ENCODE results near the gene ZNF785. TPM values are rescaled to one million over a fixed set of nuclear protein-coding genes. Genes with fewer than 3 reads are reported as not detected.
"Not testable (repeated sequence)": the region's sequence is repeated elsewhere in the genome, so short reads cannot be mapped to it uniquely, and the experiment has no call there.

The ZNF785 gene
- total and polyA plus RNA-seq, 2 donors from 2014 or later: 6.3 to 18.5 TPM

DNA sequence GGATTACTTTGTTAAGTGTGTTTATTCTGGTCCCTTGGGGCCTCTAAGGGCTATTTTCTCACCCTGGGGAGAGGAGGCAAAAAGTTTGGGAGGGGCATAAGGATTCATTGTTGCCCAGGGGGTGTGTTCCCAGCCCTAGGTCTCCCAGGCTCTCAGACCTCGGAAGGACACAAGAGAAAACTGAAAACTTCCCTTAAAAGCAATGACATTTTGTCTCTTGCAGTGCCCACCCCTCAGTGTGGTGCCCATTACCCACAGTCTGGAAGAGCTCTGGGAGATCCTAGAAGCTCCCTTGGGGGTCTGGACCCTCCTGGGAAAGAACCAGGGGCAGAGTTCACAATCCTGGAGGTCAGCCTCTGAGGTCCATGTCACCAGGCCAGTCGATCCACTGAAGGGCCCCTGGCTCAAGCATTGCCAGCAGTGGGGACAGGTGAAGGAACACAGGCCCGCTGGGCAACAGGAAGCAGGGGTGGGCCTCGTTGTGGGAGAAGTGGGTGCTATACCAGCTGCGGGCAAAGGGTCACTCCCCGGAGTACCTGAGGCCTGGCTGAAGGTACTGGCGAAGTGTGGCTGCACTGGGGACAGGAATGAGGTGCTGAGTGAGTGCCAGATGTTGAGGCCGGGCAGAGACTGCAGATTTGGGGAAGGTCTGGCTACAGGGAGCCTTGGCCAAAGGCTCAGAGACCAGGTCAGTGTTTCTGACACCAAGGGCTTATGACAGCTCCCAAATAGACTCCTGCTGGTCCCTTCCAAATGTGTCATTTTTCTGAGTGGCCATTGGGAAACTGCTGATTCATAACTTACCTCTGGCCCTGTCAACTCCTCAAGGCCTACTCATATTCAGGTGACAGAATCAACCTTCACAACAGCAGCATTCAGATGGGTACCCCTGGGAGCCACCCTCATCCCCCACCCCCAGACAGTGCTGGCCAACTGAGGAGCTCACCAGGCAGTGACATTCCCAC lies 46.2 kb downstream of the ZNF785 start:
- Histone ChIP-seq H3K9me3 (ENCODE audit: control insufficient read depth in 2 of 3, insufficient read depth in 1 of 3, low read length in 3 of 3) (no peaks in the 10 kb centered on the region), H3K9ac (ENCODE audit: low read length in 3 of 3) (no peak overlapping the region), H3K36me3 (ENCODE audit: control insufficient read depth in 2 of 3, insufficient read depth in 3 of 3, low read length in 3 of 3) (no peaks in the 10 kb centered on the region), H3K4me1 (ENCODE audit: control insufficient read depth in 2 of 3, insufficient read depth in 2 of 3, low read depth in 1 of 3, low read length in 3 of 3) (peaks cover 0 to 11% (median 0%) of the 10 kb centered on the region in 3 donors), H3K4me3 (ENCODE audit: low read length in 3 of 3) (no peak overlapping the region), H3K27me3 (ENCODE audit: control insufficient read depth, insufficient read depth, low read length) (no peaks in the 10 kb centered on the region), H3K27ac (ENCODE audit: low read depth in 2 of 2, low read length in 2 of 2) (no peak overlapping the region)
- TF ChIP-seq CTCF (IDR thresholded peaks at IDR 0.05; ENCODE audit: borderline replicate concordance, extremely low read depth, insufficient read depth): no peak
- no peak for DNase-seq
- intact Hi-C loops (cut with DNase I): no loop called here
- FAIRE-seq: no peak

DNA sequence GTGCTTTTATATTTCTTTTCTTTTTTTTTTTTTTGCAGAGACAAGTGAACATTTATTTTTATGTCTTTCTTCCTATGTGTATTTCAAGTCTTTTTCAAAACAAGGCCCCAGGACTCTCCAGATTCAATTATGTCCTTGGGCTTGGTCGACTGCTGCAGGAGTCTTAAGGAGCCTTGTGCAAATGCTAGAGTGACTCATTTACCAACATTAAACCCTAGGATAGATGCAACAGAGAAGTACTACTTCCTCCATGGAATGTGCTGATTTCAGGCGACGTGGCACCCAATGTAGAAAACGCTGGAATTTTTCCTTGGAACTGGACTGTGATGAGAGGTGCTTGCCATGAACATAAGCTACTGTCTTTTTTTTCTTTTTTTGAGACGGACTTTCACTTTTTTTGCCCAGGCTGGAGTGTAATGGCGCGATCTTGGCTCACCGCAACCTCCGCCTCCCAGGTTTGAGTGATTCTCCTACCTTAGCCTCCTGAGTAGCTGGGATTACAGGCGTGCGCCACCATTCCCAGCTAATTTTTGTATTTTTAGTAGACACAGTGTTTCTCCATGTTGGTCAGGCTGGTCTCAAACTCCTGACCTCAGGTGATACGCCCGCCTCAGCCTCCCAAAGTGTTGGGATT lies 49.0 kb downstream of the ZNF785 start:
- intact Hi-C loops (cut with DNase I); H3K36me3 ChIP-seq (ENCODE audit: control insufficient read depth in 2 of 3, insufficient read depth in 3 of 3, low read length in 3 of 3); FAIRE-seq; H3K9me3 ChIP-seq (ENCODE audit: control insufficient read depth in 2 of 3, insufficient read depth in 1 of 3, low read length in 3 of 3); H3K27me3 ChIP-seq (ENCODE audit: control insufficient read depth, insufficient read depth, low read length); H3K27ac ChIP-seq (ENCODE audit: low read depth in 2 of 2, low read length in 2 of 2): not testable (repeated sequence)
- H3K4me1 ChIP-seq (ENCODE audit: control insufficient read depth in 2 of 3, insufficient read depth in 2 of 3, low read depth in 1 of 3, low read length in 3 of 3): peaks cover 0 to 11% (median 6%) of the 10 kb centered on the region in 3 donors
- DNase-seq: peak in 1 of 5 donors; percentile 7
- peak overlapping the region in 1 of 3 donors; percentile 91 for H3K4me3 ChIP-seq (ENCODE audit: low read length in 3 of 3)
- H3K9ac ChIP-seq (ENCODE audit: low read length in 3 of 3): peak overlapping the region in 2 of 3 donors; percentile 1 to 89

GRCh38 chr16:30535777-30536190 lies 49.7 kb downstream of the ZNF785 start:
- DNase-seq: peak; percentile 82 to 93 (median 89)
- no peaks in the 10 kb centered on the region for H3K9me3 ChIP-seq (ENCODE audit: control insufficient read depth in 2 of 3, insufficient read depth in 1 of 3, low read length in 3 of 3)
- TF ChIP-seq CTCF (IDR thresholded peaks at IDR 0.05; ENCODE audit: borderline replicate concordance, extremely low read depth, insufficient read depth): peak; percentile 68
- peak overlapping the region; percentile 98 to 99 for H3K27ac ChIP-seq (ENCODE audit: low read depth in 2 of 2, low read length in 2 of 2)
- H3K4me1 ChIP-seq (ENCODE audit: control insufficient read depth in 2 of 3, insufficient read depth in 2 of 3, low read depth in 1 of 3, low read length in 3 of 3): peaks cover 0 to 11% (median 6%) of the 10 kb centered on the region in 3 donors
- no peaks in the 10 kb centered on the region for H3K27me3 ChIP-seq (ENCODE audit: control insufficient read depth, insufficient read depth, low read length)
- peaks cover 0 to 6% (median 0%) of the 10 kb centered on the region in 3 donors for H3K36me3 ChIP-seq (ENCODE audit: control insufficient read depth in 2 of 3, insufficient read depth in 3 of 3, low read length in 3 of 3)
- peak overlapping the region; percentile 89 to 97 (median 95) for H3K9ac ChIP-seq (ENCODE audit: low read length in 3 of 3)
- FAIRE-seq: no peak
- H3K4me3 ChIP-seq (ENCODE audit: low read length in 3 of 3): peak overlapping the region; percentile 85 to 99 (median 91)
- intact Hi-C loops (cut with DNase I): no loop called here
